Measurements from ENCODE around the gene TOLLIP.
"Not testable (repeated sequence)": the region's sequence is repeated elsewhere in the genome, so short reads cannot be mapped to it uniquely, and the experiment has no call there.

TOLLIP gene

GRCh38 chr11:1263010-1263409, 46.4 kb downstream of the TOLLIP start:
- DNase-seq (ENCODE audit: low read depth in 2 of 2), result no peak

DNA sequence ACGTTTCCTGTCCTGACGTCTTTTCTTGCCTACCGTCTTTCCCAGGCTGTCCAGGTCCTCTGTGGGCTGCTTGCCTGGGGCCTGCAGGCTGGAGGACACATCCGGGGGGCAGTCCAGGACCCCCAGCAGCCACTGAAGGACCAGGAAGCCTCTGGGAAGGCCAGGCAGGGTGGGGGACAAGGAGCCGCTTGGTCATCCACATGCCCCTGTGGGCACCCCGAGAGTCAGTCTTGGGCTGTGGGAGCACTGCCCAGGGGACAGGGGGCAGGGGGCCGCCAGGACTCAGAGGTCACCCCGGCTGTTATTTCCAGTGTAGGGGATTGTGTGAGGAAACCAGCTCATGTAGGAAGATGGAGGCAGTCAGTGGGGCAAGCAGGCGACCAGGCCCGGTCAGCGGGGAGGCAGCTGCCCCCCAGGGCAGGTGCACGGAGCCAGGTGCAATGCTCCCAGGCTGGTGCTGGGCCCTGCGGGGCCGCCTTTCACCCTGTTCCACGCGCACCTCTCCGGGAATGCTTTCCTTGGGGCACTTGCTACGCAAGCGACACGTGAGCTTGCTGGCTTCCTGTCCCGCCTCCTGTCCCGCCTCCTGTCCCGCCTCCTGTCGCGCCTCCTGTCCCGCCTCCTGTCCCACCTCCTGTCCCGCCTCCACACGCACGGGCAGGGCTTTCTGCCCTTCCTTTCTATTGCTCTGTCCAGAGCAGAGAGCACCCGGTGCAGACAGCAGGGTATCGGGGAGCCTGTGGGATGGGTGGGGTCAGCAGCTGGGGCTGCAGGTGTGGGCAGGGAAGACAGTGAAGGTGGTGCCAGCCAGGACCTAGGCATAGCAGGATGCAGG, 47.0 kb downstream of the TOLLIP start:
- DNase-seq (ENCODE audit: low read depth in 2 of 2), result peak; percentile 61 to 76

GRCh38 chr11:1261241-1262071, 48.0 kb downstream of the TOLLIP start:
- DNase-seq (ENCODE audit: low read depth in 2 of 2), result no peak

DNA sequence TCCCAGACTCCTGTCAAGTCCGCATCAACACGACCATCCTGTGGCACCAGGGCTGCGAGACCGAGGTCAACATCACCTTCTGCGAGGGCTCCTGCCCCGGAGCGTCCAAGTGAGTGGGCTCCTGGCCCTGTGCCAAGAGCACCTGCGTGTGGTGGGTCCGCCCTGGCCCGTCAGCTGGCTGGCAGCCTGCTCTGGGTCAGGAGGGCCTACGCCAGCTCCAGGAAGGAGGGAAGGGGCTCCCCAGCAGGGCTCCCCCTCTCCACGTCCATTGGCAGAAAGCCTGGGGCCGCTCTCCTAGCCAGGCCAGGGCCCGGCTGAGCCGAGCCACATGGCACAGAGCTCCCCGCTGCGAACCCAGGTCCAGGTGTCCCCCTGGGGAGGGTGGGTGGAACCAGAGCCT, 48.8 kb downstream of the TOLLIP start:
- no peak for DNase-seq (ENCODE audit: low read depth in 2 of 2)

GRCh38 chr11:1260023-1260501, 49.4 kb downstream of the TOLLIP start:
- DNase-seq (ENCODE audit: low read depth in 2 of 2), result peak in 1 of 2 donors; percentile 18

GRCh38 chr11:1259561-1259960, 49.9 kb downstream of the TOLLIP start:
- DNase-seq (ENCODE audit: low read depth in 2 of 2), result no peak

GRCh38 chr11:1259076-1259461, 50.4 kb downstream of the TOLLIP start:
- no peak for DNase-seq (ENCODE audit: low read depth in 2 of 2)

GRCh38 chr11:1258401-1259075, 50.9 kb downstream of the TOLLIP start:
- DNase-seq (ENCODE audit: low read depth in 2 of 2), result no peak

- no peak for DNase-seq (ENCODE audit: low read depth in 2 of 2)
These were observed 51.5 kb downstream of the TOLLIP start for GRCh38 chr11:1257916-1258315.

DNA sequence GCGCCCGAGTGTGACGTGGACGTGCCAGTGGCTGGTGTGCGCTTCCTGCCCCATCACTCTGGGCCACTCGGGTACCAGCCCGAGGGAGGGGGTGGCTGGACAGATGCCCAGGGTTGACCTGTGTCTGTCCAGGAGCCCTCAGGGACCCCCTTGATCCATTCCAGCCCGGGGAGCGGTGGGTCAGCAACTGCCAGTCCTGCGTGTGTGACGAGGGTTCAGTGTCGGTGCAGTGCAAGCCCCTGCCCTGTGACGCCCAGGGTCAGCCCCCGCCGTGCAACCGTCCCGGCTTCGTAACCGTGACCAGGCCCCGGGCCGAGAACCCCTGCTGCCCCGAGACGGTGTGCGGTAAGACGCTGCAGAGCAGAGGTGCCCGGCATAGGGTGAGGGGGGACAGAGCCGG, 52.1 kb downstream of the TOLLIP start:
- DNase-seq (ENCODE audit: low read depth in 2 of 2), result no peak

DNA sequence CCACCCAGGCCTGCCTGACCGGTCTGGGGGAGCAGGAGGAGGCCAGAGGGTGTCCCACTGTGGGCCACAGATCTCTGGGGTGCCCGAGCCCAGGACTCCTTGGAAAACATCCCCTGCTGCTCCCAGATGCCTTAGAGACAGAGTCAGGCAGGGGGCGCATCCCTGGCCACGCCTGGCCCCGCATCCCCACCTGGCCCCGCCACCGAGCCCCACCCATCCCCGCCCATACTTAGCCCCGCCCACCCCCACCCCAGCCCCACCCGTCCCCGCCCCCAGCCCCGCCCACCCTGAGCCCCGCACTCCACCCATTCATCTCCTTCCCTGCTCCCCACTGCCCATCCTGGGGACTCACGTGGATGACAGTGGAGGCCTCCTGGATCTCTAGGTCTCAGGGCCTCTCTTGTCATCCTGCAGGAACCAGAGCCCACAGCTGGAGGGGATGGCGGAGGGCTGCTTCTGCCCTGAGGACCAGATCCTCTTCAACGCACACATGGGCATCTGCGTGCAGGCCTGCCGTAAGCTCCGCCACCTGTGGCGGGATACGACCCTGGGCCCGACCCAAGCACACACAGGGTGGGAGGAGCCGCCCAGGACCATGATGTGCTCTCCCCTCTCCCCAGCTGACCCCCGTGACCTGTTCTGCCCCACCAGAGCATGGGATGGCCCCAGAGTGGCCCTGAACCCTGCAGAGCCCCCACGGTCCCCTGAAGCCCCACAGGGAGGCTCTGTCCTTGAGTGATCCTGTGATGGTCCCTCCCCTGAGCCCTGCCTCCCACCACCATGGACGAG, 53.0 kb downstream of the TOLLIP start:
- no peak for DNase-seq (ENCODE audit: low read depth in 2 of 2)

- no peak for DNase-seq (ENCODE audit: low read depth in 2 of 2)
These were observed 54.3 kb downstream of the TOLLIP start for GRCh38 chr11:1255151-1255550.

GRCh38 chr11:1254733-1255132, 54.7 kb downstream of the TOLLIP start:
- no peak for DNase-seq (ENCODE audit: low read depth in 2 of 2)

- no peak for DNase-seq (ENCODE audit: low read depth in 2 of 2)
These were observed 55.3 kb downstream of the TOLLIP start for GRCh38 chr11:1254086-1254648.

- no peak for DNase-seq (ENCODE audit: low read depth in 2 of 2)
These were observed 56.3 kb downstream of the TOLLIP start for GRCh38 chr11:1253103-1253485.

DNA sequence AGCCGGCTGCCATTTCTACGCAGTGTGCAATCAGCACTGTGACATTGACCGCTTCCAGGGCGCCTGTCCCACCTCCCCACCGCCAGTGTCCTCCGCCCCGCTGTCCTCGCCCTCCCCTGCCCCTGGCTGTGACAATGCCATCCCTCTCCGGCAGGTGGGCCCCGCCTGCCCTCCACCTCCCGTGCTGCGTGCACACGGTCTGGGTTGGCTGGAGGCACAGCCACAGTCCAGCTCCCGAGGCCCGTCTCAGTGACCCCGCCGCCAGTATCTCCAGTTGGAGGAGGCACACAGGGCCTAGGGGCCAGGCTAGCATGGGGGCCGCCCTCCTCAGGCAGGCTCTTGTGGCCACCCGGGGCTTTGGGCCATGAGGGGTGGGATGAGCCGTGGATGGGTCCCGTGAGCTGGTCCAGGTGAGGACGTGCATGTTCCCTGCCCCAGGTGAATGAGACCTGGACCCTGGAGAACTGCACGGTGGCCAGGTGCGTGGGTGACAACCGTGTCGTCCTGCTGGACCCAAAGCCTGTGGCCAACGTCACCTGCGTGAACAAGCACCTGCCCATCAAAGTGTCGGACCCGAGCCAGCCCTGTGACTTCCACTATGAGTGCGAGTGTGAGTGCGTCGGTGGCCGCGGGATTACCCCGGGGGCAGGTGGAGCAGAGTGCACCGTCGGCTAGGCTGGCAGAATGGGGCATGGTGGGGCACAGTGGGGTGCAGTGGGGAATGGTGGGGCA, 56.9 kb downstream of the TOLLIP start:
- no peak for DNase-seq (ENCODE audit: low read depth in 2 of 2)

DNA sequence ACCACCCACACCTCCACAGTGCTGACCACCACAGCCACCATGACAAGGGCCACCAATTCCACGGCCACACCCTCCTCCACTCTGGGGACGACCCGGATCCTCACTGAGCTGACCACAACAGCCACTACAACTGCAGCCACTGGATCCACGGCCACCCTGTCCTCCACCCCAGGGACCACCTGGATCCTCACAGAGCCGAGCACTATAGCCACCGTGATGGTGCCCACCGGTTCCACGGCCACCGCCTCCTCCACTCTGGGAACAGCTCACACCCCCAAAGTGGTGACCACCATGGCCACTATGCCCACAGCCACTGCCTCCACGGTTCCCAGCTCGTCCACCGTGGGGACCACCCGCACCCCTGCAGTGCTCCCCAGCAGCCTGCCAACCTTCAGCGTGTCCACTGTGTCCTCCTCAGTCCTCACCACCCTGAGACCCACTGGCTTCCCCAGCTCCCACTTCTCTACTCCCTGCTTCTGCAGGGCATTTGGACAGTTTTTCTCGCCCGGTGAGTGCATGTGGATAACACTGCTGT, 58.1 kb downstream of the TOLLIP start:
- DNase-seq (ENCODE audit: low read depth in 2 of 2), result no peak

DNA sequence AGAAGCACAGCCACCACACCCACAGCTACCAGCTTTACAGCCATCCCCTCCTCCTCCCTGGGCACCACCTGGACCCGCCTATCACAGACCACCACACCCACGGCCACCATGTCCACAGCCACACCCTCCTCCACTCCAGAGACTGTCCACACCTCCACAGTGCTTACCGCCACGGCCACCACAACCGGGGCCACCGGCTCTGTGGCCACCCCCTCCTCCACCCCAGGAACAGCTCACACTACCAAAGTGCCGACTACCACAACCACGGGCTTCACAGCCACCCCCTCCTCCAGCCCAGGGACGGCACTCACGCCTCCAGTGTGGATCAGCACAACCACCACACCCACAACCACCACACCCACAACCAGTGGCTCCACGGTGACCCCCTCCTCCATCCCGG, 59.0 kb downstream of the TOLLIP start:
- DNase-seq (ENCODE audit: low read depth in 2 of 2), result not testable (repeated sequence)

DNA sequence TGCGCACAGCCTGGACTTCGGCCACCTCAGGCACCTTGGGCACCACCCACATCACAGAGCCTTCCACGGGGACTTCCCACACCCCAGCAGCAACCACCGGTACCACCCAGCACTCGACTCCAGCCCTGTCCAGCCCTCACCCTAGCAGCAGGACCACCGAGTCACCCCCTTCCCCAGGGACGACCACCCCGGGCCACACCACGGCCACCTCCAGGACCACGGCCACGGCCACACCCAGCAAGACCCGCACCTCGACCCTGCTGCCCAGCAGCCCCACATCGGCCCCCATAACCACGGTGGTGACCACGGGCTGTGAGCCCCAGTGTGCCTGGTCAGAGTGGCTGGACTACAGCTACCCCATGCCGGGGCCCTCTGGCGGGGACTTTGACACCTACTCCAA, 60.5 kb downstream of the TOLLIP start:
- DNase-seq (ENCODE audit: low read depth in 2 of 2), result not testable (repeated sequence)

DNA sequence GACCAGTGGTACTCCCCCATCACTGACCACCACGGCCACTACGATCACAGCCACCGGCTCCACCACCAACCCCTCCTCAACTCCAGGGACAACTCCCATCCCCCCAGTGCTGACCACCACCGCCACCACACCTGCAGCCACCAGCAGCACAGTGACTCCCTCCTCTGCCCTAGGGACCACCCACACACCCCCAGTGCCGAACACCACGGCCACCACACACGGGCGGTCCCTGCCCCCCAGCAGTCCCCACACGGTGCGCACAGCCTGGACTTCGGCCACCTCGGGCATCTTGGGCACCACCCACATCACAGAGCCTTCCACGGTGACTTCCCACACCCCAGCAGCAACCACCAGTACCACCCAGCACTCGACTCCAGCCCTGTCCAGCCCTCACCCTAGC, 62.4 kb downstream of the TOLLIP start:
- not testable (repeated sequence) for DNase-seq (ENCODE audit: low read depth in 2 of 2)
